NCI-H524 treated with DMSO at 0.1 percent for 48 hours (cell line): ENCODE data around the gene MROH2B.

Experiments
- DNase-seq: peaks from one replicate; lab custom pipeline; 2025; lab: John Stamatoyannopoulos, UW

Gene MROH2B

DNA sequence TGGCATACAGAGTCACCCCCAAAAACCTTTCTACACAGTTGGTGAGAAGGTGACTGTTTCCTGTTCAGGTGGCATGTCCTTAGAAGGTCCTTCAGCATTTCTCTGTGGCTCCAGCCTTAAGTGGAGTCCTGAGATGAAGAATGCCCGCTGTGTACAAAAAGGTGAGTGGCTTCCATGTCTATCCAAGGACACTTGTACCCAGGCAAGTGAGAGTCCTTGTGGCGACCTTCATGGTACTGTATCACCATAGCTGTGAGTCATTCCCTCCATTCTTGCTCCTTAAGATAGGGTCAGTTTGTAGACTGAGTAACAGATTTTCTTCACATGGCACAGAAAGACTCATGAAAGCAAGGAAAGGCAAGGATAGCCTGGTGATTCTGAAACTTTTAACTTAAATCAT lies 98.7 kb downstream of the MROH2B start:
- DNase-seq, result no peak

GRCh38 chr5:40962207-40962955 lies 108.8 kb downstream of the MROH2B start:
- no peak for DNase-seq

- no peak for DNase-seq
Observed at GRCh38 chr5:40960037-40960436, 111.1 kb downstream of the MROH2B start.

DNA sequence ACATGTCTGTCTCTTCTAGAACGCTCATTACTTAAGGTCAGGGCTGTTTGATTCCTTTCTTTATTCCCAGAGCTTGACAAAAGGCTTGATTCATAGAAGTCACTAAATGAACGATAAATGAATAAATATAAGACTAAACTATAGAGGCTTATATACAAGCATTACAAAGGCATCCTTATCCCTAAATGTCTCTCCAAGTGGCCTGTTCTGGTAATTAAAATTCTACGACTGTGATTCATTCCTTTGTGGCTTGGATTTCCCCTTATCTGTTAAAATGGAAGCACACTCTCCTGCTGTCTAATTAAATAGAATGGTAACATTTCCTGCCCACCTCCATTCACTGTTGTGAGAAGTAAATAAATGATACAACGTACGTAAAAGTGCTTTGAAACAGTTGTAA lies 112.3 kb downstream of the MROH2B start:
- DNase-seq, result no peak

DNA sequence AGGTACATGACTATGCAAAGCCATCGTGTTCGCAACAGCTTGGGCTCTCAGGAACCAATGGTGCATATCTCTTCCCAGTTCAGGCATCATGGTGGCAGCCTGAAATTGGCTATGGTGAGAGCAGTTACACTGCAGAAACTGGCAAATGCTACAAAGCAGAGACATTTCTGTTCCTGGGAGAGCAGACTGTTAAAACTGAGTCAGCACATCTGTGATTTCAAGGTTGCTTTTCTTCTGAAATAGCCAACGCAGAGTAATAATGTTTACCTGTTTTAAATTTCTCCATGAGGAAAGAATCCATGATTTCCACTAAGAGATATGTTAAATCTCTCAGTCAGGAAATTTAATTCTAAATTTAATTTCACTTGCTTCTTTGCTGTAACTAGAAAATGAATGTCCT lies 114.1 kb downstream of the MROH2B start:
- DNase-seq, result no peak

GRCh38 chr5:40955313-40955712 lies 115.8 kb downstream of the MROH2B start:
- DNase-seq, result no peak
